Measurements from ENCODE around the gene ZFP69B. TPM values are rescaled to one million over a fixed set of nuclear protein-coding genes. Genes with fewer than 3 reads are reported as not detected.
A peak's percentile ranks its signal among the peaks of the same experiment; 100 is the strongest.

The ZFP69B gene
- total and polyA plus RNA-seq, 2 of the 4 experiments (the other 2 are of a cell fraction): 3.1 to 6.8 TPM

GRCh38 chr1:40421431-40422384 is 28.6 kb upstream of the ZFP69B start:
- no peaks in the 10 kb centered on the region for H3K27me3 ChIP-seq (ENCODE audit: control insufficient read depth, insufficient read depth, low read length)
- ATAC-seq (ENCODE audit: low read depth) (no peak; the same call in 1 of the 2 replicates), DNase-seq (peak; percentile 23)
- no peak overlapping the region for H4K8ac ChIP-seq (ENCODE audit: low read depth in 2 of 2, low read length in 2 of 2)
- CTCF ChIA-PET: interaction anchor here (0.6 kb wide), 1 partner anchor 313 kb away, joined by 3 read pairs; no protein-coding TSS in a partner anchor
- intact Hi-C loops (cut with micrococcal nuclease): no loop called here
- no peak overlapping the region for H3K18ac ChIP-seq (ENCODE audit: low read depth, low read length)
- H3K56ac ChIP-seq (ENCODE audit: extremely low read depth, insufficient read depth, low read length): no peak overlapping the region
- WGBS, 2 experiments (ENCODE audit: extremely low coverage in 2 of 2, insufficient read length in 1 of 2): 58% methylated on average over 4 of the region's 15 CpGs; no CpG with 5 or more reads in 1 of the 2 experiments
- no peak overlapping the region for H2BK5ac ChIP-seq (ENCODE audit: low read depth, low read length, poor library complexity, severe bottlenecking)
- in situ Hi-C loops (cut with MboI; ENCODE audit: low sequenced_read_pairs): no loop called here
- H3K9ac ChIP-seq (ENCODE audit: low read depth, low read length): no peak overlapping the region
- H2AFZ ChIP-seq (replicated peaks; ENCODE audit: low read length, poor library complexity): no peak overlapping the region
- no peak overlapping the region for H2BK15ac ChIP-seq (ENCODE audit: low read depth, low read length)
- H3K4me2 ChIP-seq (ENCODE audit: low read depth, low read length): no peak overlapping the region
- TF ChIP-seq MAFK (IDR thresholded peaks at IDR 0.05; ENCODE audit: low read depth, low read length) (no peak), BHLHE40 (IDR thresholded peaks at IDR 0.05; ENCODE audit: low read depth, low read length) (no peak), FOS (IDR thresholded peaks at IDR 0.05; ENCODE audit: low read depth, low read length) (no peak), CEBPB (IDR thresholded peaks at IDR 0.05; ENCODE audit: low read depth, low read length) (0 out of 2 replicates have a peak, but pooled peaks have one; percentile 12), CTCF (conservative IDR thresholded peaks at IDR 0.05; ENCODE audit: low read depth, low read length) (no peak)
- H2AK5ac ChIP-seq (ENCODE audit: low read depth, low read length): no peak overlapping the region
- no peak overlapping the region for H3K4me3 ChIP-seq (ENCODE audit: insufficient read depth, low read depth, low read length)
- H4K20me1 ChIP-seq (ENCODE audit: insufficient read depth, low read length): no peaks in the 10 kb centered on the region
- BruUV-seq (replicated peaks): no TSS peak
- H3K14ac ChIP-seq (replicated peaks; ENCODE audit: low read depth, low read length): no peak overlapping the region; the same call in 1 of the 2 replicates
- no peak overlapping the region for H4K5ac ChIP-seq (ENCODE audit: low read depth, low read length)
- dilution Hi-C loops (cut with HindIII; ENCODE audit: low sequenced_read_pairs, unreplicated experiment): no loop called here
- H3K27ac ChIP-seq (ENCODE audit: insufficient read depth, low read length): no peak overlapping the region
- peaks cover 13% of the 10 kb centered on the region for H3K36me3 ChIP-seq (ENCODE audit: control insufficient read depth, insufficient read depth, low read length)
- peaks cover 8 to 12% of the 10 kb centered on the region in 2 experiments; a peak in 3 of 4 replicates for H3K79me1 ChIP-seq (ENCODE audit: low read depth in 1 of 2, low read length in 2 of 2)
- H2BK120ac ChIP-seq (ENCODE audit: low read depth, low read length): no peak overlapping the region
- POLR2A ChIA-PET (ENCODE audit: unreplicated experiment): no interaction called here
- no peaks in the 10 kb centered on the region for H3K9me3 ChIP-seq (ENCODE audit: control insufficient read depth, insufficient read depth, low read length)
- H3K23ac ChIP-seq (ENCODE audit: low read depth, low read length): no peak overlapping the region; the same call in 1 of the 2 replicates
- peaks cover 12% of the 10 kb centered on the region; the same call in 1 of the 2 replicates for H3K9me1 ChIP-seq (ENCODE audit: insufficient read depth, low read length)
- H4K91ac ChIP-seq (ENCODE audit: insufficient read depth, low read depth, low read length): no peak overlapping the region
- no peak overlapping the region for H2AK9ac ChIP-seq (replicated peaks; ENCODE audit: low read depth, low read length, poor library complexity)
- H3K4ac ChIP-seq (ENCODE audit: low read depth, low read length): no peak overlapping the region; the same call in 1 of the 2 replicates
- H2BK20ac ChIP-seq (ENCODE audit: low read depth, low read length): no peak overlapping the region
- H3K4me1 ChIP-seq (ENCODE audit: control insufficient read depth, insufficient read depth, low read length): peaks cover 3% of the 10 kb centered on the region; the same call in 1 of the 2 replicates
